ENCODE results near the gene LRRC47.

DNA sequence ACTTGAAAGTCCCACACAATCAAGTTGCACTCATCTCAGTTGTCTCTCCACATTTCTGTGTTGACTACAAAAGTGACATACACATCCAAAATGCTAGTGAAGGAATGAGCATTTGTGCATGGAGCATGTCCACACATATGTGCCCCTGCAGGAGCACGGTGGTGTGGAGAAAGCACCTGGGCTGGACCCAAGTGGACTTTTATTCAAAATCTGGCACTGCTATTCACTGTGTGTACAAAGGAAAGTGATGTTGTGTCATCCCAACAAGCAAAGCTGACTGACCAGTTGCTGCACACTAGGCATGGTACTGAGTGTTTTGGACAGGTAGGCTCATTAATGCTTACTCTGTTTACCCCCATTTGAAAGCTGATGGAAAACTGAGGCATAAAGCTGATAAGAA, 41.4 kb upstream of the LRRC47 start:
- TF ChIP-seq, protein P1, sequence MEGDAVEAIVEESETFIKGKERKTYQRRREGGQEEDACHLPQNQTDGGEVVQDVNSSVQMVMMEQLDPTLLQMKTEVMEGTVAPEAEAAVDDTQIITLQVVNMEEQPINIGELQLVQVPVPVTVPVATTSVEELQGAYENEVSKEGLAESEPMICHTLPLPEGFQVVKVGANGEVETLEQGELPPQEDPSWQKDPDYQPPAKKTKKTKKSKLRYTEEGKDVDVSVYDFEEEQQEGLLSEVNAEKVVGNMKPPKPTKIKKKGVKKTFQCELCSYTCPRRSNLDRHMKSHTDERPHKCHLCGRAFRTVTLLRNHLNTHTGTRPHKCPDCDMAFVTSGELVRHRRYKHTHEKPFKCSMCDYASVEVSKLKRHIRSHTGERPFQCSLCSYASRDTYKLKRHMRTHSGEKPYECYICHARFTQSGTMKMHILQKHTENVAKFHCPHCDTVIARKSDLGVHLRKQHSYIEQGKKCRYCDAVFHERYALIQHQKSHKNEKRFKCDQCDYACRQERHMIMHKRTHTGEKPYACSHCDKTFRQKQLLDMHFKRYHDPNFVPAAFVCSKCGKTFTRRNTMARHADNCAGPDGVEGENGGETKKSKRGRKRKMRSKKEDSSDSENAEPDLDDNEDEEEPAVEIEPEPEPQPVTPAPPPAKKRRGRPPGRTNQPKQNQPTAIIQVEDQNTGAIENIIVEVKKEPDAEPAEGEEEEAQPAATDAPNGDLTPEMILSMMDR (IDR thresholded peaks at IDR 0.05): no peak
- no peak for TF ChIP-seq POLR2A (IDR thresholded peaks at IDR 0.05)
